ENCODE data around the gene TRERF1. TPM values are rescaled to one million over a fixed set of nuclear protein-coding genes. Genes with fewer than 3 reads are reported as not detected.

TRERF1 gene
- polyA plus RNA-seq, 1 donor (not counting 4 experiments of a cell fraction or from before 2014, with no cell fraction given) = 4.8 TPM

DNA sequence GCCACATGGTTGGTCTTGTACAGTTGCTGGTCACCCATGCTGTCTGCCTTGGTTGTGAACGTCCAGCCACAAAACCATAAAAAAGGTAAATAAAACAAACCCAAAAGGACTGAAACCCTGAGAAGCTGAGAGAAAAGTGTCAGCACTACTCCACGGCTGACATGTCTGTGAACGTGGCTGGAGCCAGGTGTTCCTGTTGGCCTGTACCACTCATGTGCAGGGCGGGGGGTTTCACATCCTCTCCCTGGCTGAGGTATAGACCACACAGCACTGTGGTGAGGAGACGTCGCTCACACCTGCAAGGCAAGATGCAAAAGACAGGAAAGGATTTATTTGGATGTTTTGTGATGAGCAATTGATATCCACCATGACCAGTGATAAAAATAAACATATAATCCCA lies 182.2 kb downstream of the TRERF1 start:
- H3K4me2 ChIP-seq (ENCODE audit: control insufficient read depth, extremely low read depth, insufficient read depth, low read depth, low read length) = no peak overlapping the region
- H3K36me3 ChIP-seq (ENCODE audit: control insufficient read depth in 2 of 2, extremely low read depth in 1 of 2, insufficient read depth in 2 of 2, low read length in 2 of 2) = peaks cover 0 to 3% of the 10 kb centered on the region in 2 experiments
- no peaks in the 10 kb centered on the region for H3K27me3 ChIP-seq (ENCODE audit: control insufficient read depth, extremely low read depth, insufficient read depth, low read length)
- H3K79me2 ChIP-seq (ENCODE audit: control insufficient read depth, insufficient read depth, low read length) = no peaks in the 10 kb centered on the region
- dilution Hi-C loops (cut with MboI; ENCODE audit: extremely low pct_ligation_motif_present, low sequenced_read_pairs) = no loop called here
- no peak for DNase-seq (ENCODE audit: low read depth, low spot score)
- no peaks in the 10 kb centered on the region for H3K9me3 ChIP-seq (ENCODE audit: control insufficient read depth, low read depth, low read length)
- H4K20me1 ChIP-seq (ENCODE audit: control insufficient read depth, extremely low read depth, insufficient read depth, low read length) = no peaks in the 10 kb centered on the region
- no peak overlapping the region for H2AFZ ChIP-seq (ENCODE audit: control insufficient read depth, low read length)
- no peak overlapping the region for H3K27ac ChIP-seq (ENCODE audit: control insufficient read depth, insufficient read depth, low read length)
- no peak overlapping the region for H3K4me3 ChIP-seq (ENCODE audit: control insufficient read depth in 2 of 3, extremely low read depth in 1 of 3, insufficient read depth in 2 of 3, low read depth in 1 of 3, low read length in 3 of 3)
- H3K4me1 ChIP-seq (ENCODE audit: control insufficient read depth, extremely low read depth, insufficient read depth, low read length) = no peaks in the 10 kb centered on the region
- FAIRE-seq = no peak
- TF ChIP-seq, protein P1, sequence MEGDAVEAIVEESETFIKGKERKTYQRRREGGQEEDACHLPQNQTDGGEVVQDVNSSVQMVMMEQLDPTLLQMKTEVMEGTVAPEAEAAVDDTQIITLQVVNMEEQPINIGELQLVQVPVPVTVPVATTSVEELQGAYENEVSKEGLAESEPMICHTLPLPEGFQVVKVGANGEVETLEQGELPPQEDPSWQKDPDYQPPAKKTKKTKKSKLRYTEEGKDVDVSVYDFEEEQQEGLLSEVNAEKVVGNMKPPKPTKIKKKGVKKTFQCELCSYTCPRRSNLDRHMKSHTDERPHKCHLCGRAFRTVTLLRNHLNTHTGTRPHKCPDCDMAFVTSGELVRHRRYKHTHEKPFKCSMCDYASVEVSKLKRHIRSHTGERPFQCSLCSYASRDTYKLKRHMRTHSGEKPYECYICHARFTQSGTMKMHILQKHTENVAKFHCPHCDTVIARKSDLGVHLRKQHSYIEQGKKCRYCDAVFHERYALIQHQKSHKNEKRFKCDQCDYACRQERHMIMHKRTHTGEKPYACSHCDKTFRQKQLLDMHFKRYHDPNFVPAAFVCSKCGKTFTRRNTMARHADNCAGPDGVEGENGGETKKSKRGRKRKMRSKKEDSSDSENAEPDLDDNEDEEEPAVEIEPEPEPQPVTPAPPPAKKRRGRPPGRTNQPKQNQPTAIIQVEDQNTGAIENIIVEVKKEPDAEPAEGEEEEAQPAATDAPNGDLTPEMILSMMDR (optimal IDR thresholded peaks at IDR 0.05 in 1 of 3, IDR thresholded peaks at IDR 0.05 in 1 of 3, conservative IDR thresholded peaks at IDR 0.05 in 1 of 3; ENCODE audit: extremely low read depth in 1 of 3, insufficient read depth in 2 of 3, low read length in 3 of 3) = no peak
- TF ChIP-seq EZH2 (IDR thresholded peaks at IDR 0.05; ENCODE audit: low read length) = no peak
- no peak overlapping the region for H3K9ac ChIP-seq (ENCODE audit: control insufficient read depth, extremely low read depth, insufficient read depth, low read length)
- H3K9me1 ChIP-seq (ENCODE audit: control insufficient read depth, extremely low read depth, insufficient read depth, low read length) = no peaks in the 10 kb centered on the region

DNA sequence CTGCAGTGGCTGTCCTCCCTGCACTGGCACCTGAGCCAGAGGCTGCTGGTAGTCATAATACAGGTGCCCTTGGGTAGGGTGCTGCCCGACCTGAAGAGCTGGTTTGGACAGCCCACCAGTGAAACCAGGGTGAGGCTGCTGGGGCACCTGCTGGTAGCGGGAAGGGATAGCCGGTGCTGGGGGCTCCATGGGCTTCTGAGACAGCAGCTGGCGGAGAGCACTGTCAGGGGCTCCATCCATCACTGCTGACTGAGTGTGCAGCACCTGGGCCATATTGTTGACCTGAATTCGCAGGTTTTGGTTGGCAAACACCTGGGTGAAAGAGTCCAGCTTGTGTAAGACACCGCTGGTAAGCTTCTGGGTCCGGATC lies 182.9 kb downstream of the TRERF1 start:
- H3K4me1 ChIP-seq (ENCODE audit: control insufficient read depth, extremely low read depth, insufficient read depth, low read length) = no peaks in the 10 kb centered on the region
- H3K27ac ChIP-seq (ENCODE audit: control insufficient read depth, insufficient read depth, low read length) = no peak overlapping the region
- FAIRE-seq = no peak

More for the DNA sequence above, 182.9 kb downstream of the TRERF1 start:
- dilution Hi-C loops (cut with MboI; ENCODE audit: extremely low pct_ligation_motif_present, low sequenced_read_pairs) = no loop called here
- no peak for DNase-seq (ENCODE audit: low read depth, low spot score)
- Histone ChIP-seq H3K4me3 (ENCODE audit: control insufficient read depth in 2 of 3, extremely low read depth in 1 of 3, insufficient read depth in 2 of 3, low read depth in 1 of 3, low read length in 3 of 3) (no peak overlapping the region), H3K9me1 (ENCODE audit: control insufficient read depth, extremely low read depth, insufficient read depth, low read length) (no peaks in the 10 kb centered on the region), H3K36me3 (ENCODE audit: control insufficient read depth in 2 of 2, extremely low read depth in 1 of 2, insufficient read depth in 2 of 2, low read length in 2 of 2) (peaks cover 0 to 3% of the 10 kb centered on the region in 2 experiments), H3K9me3 (ENCODE audit: control insufficient read depth, low read depth, low read length) (no peaks in the 10 kb centered on the region), H3K27me3 (ENCODE audit: control insufficient read depth, extremely low read depth, insufficient read depth, low read length) (no peaks in the 10 kb centered on the region), H3K9ac (ENCODE audit: control insufficient read depth, extremely low read depth, insufficient read depth, low read length) (no peak overlapping the region), H3K79me2 (ENCODE audit: control insufficient read depth, insufficient read depth, low read length) (no peaks in the 10 kb centered on the region), H2AFZ (ENCODE audit: control insufficient read depth, low read length) (no peak overlapping the region), H3K4me2 (ENCODE audit: control insufficient read depth, extremely low read depth, insufficient read depth, low read depth, low read length) (no peak overlapping the region), H4K20me1 (ENCODE audit: control insufficient read depth, extremely low read depth, insufficient read depth, low read length) (no peaks in the 10 kb centered on the region)
- TF ChIP-seq EZH2 (IDR thresholded peaks at IDR 0.05; ENCODE audit: low read length) = no peak
- TF ChIP-seq, protein P1 (optimal IDR thresholded peaks at IDR 0.05 in 1 of 3, IDR thresholded peaks at IDR 0.05 in 1 of 3, conservative IDR thresholded peaks at IDR 0.05 in 1 of 3; ENCODE audit: extremely low read depth in 1 of 3, insufficient read depth in 2 of 3, low read length in 3 of 3) = no peak

All from keratinocyte (primary cell).